Activated B cell treated with CpG ODN at 0.5 μM for 24 hours (primary cell): Measurements from ENCODE around the gene RPRD1B. TPM values are rescaled to one million over a fixed set of nuclear protein-coding genes. Genes with fewer than 3 reads are reported as not detected.

ENCODE experiments used
- ATAC-seq: fragments of 200-7000 bp; cut with Tn5 transposase; one replicate; pipeline ENCODE4 v1.10.0; 2021; ENCODE audit warnings: low read depth, mild to moderate bottlenecking, moderate library complexity
- CTCF ChIA-PET: fragments of 350-600 bp; sonication (Branson Sonifier 250); formaldehyde crosslinking; loops from one replicate; lab custom pipeline; 2021; ENCODE audit warnings: antibody characterized with exemption; lab: Charles Lee
- POLR2A ChIA-PET: fragments of 350-600 bp; sonication (Branson Sonifier 250); formaldehyde crosslinking; loops from one replicate; lab custom pipeline; 2021; ENCODE audit warnings: antibody characterized with exemption; lab: Charles Lee
- DNase-seq: peaks from one replicate; pipeline ENCODE4 v3.0.0; 2022
- H3K27ac Mint-ChIP-seq: one replicate; pipeline ENCODE4 v1.8.0; 2020; ENCODE audit warnings: mixed read lengths
- H3K27me3 Mint-ChIP-seq: one replicate; pipeline ENCODE4 v1.8.0; 2021; ENCODE audit warnings: mixed read lengths
- H3K36me3 Mint-ChIP-seq: one replicate; pipeline ENCODE4 v1.8.0; 2021; ENCODE audit warnings: low read depth, mixed read lengths
- H3K4me1 Mint-ChIP-seq: one replicate; pipeline ENCODE4 v1.8.0; 2021; ENCODE audit warnings: mixed read lengths
- H3K4me3 Mint-ChIP-seq: one replicate; pipeline ENCODE4 v1.8.0; 2020; ENCODE audit warnings: mild to moderate bottlenecking, mixed read lengths
- H3K9me3 Mint-ChIP-seq: one replicate; pipeline ENCODE4 v1.8.0; 2020; ENCODE audit warnings: mixed read lengths
- intact Hi-C: fragments of 100-400 bp; cut with micrococcal nuclease; formaldehyde crosslinking; loops from one replicate; pipeline ENCODE4 v1.15.1; 2024
- total RNA-seq: library from RNA; stranded (reverse); gene quantifications from 2 replicates; pipeline ENCODE4 v1.2.3, GENCODE V29; 2022
- TF ChIP-seq, protein P1 (sequence below): fragments of 200-600 bp; IDR thresholded peaks from one replicate; pipeline ENCODE4 v1.8.0; 2022; ENCODE audit warnings: antibody characterized with exemption, mild to moderate bottlenecking

The RPRD1B gene
- total RNA-seq, 1 donor from 2014 or later = 38.4 TPM

DNA sequence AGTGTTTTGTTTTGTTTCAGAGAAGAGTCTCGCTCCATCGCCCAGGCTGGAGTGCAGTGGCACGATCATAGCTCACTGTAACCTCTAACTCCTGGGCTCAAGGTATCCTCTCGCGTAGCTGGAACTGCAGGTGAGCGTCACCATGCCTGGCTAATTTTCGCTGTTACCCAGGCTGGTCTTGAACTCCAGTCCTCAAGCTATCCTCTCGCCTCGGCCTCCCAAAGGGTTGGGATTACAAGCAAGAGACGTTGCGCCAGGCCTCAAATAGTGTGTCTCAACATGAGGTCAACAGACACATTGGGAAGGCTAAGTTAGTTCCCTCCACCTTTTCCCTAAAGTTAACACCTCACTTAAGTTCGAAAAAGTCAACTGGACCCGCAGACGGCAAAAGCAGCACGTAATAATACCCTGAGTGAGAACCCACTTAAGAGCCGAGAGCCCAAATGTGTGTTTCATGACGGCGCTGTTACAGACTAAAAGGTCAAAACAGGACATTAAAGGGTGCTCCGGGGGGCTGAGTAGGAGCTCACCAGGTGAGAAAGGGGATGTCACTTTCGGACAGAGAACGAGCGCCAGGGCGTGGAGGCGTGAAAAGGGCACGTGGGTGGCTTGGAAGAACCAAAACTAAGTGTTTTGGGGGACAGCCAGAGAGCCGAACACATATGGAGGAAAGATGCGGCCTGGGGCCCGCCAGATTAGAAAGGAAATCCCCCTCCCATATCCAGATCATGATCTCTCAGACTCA, 789 bp upstream of the RPRD1B start:
- Mint-ChIP-seq H3K4me1 (peaks cover 70% of the 10 kb centered on the region), H3K36me3 (peaks cover 48% of the 10 kb centered on the region), H3K9me3 (peaks cover 4% of the 10 kb centered on the region), H3K27me3 (no peaks in the 10 kb centered on the region), H3K4me3 (peak overlapping the region; percentile 92), H3K27ac (peak overlapping the region; percentile 96)
- ChIA-PET CTCF (interaction anchor here (1.0 to 1.5 kb wide), 3 partner anchors 25 to 402 kb away, joined by 3 to 5 read pairs (median 3); partner anchors contain the start of gene SNHG17), POLR2A (interaction anchor here (0.6 to 2.6 kb wide), 16 partner anchors 13 to 854 kb away, joined by 3 to 18 read pairs (median 4); partner anchors contain the start of genes MANBAL, MROH8, RALGAPB and RPN2)
- TF ChIP-seq, protein P1, sequence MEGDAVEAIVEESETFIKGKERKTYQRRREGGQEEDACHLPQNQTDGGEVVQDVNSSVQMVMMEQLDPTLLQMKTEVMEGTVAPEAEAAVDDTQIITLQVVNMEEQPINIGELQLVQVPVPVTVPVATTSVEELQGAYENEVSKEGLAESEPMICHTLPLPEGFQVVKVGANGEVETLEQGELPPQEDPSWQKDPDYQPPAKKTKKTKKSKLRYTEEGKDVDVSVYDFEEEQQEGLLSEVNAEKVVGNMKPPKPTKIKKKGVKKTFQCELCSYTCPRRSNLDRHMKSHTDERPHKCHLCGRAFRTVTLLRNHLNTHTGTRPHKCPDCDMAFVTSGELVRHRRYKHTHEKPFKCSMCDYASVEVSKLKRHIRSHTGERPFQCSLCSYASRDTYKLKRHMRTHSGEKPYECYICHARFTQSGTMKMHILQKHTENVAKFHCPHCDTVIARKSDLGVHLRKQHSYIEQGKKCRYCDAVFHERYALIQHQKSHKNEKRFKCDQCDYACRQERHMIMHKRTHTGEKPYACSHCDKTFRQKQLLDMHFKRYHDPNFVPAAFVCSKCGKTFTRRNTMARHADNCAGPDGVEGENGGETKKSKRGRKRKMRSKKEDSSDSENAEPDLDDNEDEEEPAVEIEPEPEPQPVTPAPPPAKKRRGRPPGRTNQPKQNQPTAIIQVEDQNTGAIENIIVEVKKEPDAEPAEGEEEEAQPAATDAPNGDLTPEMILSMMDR = no peak
- ATAC-seq = peak; percentile 49
- intact Hi-C loops = loop anchor here (1.0 to 10.0 kb wide), 4 partner anchors 25 to 854 kb away; partner anchors contain the start of gene SNHG17
- DNase-seq = no peak

DNA sequence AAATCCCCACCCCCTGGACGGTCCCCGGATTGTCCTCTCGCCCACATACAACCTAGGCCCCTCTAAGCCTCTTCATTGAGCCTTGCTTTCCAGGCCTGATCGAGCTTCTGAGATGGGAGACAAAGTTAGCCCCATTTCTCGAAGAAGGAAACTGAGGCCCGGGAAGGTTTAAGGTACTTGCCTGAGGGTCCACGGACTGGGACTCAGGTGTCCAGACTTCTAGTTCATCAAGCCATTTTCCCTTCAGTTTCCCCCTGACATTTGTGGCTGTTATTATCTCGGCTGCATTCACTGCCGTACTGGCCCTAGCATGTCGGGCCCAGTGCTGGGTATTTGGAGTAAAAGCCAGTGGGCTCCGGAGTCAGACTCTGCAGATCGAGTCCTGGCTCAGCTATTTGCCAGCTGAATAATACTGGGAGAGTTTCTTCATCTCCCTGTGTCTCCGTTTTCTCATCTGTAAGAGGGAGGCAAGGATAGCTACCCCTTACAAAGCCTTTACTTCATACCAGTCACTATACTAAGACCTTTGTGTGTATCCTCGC, 633 bp downstream of the RPRD1B start:
- ChIA-PET POLR2A (interaction anchor here (0.5 to 2.6 kb wide), 12 partner anchors 8 to 856 kb away, joined by 3 to 18 read pairs (median 4); partner anchors contain the start of genes MROH8, RALGAPB, RPN2 and SNHG17), CTCF (interaction anchor here (1.0 to 1.5 kb wide), 3 partner anchors 24 to 401 kb away, joined by 3 to 5 read pairs (median 3); partner anchors contain the start of gene SNHG17)
- Mint-ChIP-seq H3K27ac (peak overlapping the region; percentile 96), H3K4me1 (peaks cover 63% of the 10 kb centered on the region), H3K36me3 (peaks cover 47% of the 10 kb centered on the region), H3K4me3 (peak overlapping the region; percentile 92), H3K27me3 (no peaks in the 10 kb centered on the region), H3K9me3 (peaks cover 3% of the 10 kb centered on the region)
- TF ChIP-seq, protein P1 = no peak
- intact Hi-C loops = loop anchor here (10.0 kb wide), 1 partner anchor 401 kb away; the partner anchor contains the start of gene SNHG17
- DNase-seq (no peak), ATAC-seq (peak; percentile 1)

DNA sequence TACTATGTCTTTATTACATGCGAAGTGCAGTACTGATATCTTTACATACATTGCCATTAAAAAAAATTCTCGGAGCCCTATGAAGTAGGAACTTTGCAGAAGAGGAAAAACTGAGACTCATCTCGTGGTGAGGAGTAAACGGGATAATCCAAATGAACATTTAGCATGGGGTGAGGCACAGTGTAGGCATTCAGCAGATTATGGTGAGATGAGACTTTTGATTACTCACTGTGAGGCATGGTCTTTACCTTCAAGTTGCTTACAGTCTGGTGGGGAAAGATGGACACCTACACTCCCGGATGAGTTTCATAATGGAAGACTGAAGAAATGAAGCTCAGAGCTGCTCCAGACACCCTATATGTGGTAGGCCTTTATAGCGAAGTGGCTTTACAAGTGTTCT, 1.4 kb downstream of the RPRD1B start:
- peaks cover 58% of the 10 kb centered on the region for H3K4me1 Mint-ChIP-seq
- no peaks in the 10 kb centered on the region for H3K9me3 Mint-ChIP-seq
- intact Hi-C loops = loop anchor here (10.0 kb wide), 1 partner anchor 400 kb away; the partner anchor contains the start of gene SNHG17
- H3K36me3 Mint-ChIP-seq = peaks cover 44% of the 10 kb centered on the region
- TF ChIP-seq, protein P1 = no peak
- DNase-seq = no peak
- ChIA-PET POLR2A (no interaction called here), CTCF (no interaction called here)
- H3K27me3 Mint-ChIP-seq = no peaks in the 10 kb centered on the region
- no peak for ATAC-seq
- H3K27ac Mint-ChIP-seq = peak overlapping the region; percentile 96
- H3K4me3 Mint-ChIP-seq = peak overlapping the region; percentile 92

DNA sequence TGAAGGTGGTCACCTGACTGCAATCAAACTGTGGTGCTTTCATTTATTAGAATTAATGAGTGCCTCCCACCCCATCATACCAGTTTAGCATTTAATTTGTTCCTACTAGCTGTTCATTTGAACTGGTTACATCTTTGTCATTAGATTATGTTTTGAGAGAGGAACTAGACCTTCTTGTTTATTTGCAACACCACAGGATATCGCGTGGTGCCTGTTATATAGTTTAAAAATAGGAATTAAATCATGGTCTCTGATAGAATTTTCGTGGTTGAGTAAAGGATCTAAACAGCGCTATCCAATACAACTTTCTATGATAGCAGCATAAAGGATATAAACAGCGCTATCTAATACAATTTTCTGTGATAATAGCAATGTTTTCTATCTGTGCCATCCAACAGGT, 2.8 kb downstream of the RPRD1B start:
- Mint-ChIP-seq H3K4me3 (no peak overlapping the region), H3K27me3 (no peaks in the 10 kb centered on the region), H3K9me3 (no peaks in the 10 kb centered on the region), H3K27ac (no peak overlapping the region), H3K36me3 (peaks cover 56% of the 10 kb centered on the region), H3K4me1 (peaks cover 47% of the 10 kb centered on the region)
- ChIA-PET CTCF (interaction anchor here (2.1 kb wide), 1 partner anchor 21 kb away, joined by 6 read pairs; no protein-coding TSS in a partner anchor), POLR2A (no interaction called here)
- DNase-seq = no peak
- no peak for ATAC-seq
- intact Hi-C loops = loop anchor here (10.0 kb wide), 1 partner anchor 398 kb away; the partner anchor contains the start of gene SNHG17
- TF ChIP-seq, protein P1 = no peak

DNA sequence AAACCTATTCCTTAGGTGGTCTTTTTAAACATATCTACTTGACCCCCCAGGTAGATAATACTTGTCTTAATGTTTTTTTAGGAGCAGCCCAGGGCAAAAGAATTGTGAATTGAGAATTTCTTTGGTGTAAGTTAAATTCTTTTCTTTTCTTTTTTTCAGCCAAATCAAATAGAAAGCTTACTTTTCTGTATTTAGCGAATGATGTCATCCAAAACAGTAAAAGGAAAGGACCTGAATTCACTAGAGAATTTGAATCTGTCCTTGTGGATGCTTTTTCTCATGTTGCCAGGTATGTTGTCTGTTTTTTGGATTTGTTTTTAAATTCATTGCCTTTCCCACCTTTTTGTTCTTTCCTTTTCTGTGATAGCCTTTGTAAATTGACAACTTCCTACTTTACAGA, 6.7 kb downstream of the RPRD1B start:
- TF ChIP-seq, protein P1 = no peak
- Mint-ChIP-seq H3K27me3 (no peaks in the 10 kb centered on the region), H3K36me3 (peaks cover 63% of the 10 kb centered on the region), H3K9me3 (no peaks in the 10 kb centered on the region), H3K4me3 (no peak overlapping the region), H3K27ac (no peak overlapping the region), H3K4me1 (peaks cover 23% of the 10 kb centered on the region)
- intact Hi-C loops = no loop called here
- no peak for ATAC-seq
- no peak for DNase-seq
- ChIA-PET POLR2A (no interaction called here), CTCF (interaction anchor here (2.4 kb wide), 1 partner anchor 17 kb away, joined by 7 read pairs; no protein-coding TSS in a partner anchor)
